Measurements from ENCODE around the gene RPL10A.

RPL10A gene

DNA sequence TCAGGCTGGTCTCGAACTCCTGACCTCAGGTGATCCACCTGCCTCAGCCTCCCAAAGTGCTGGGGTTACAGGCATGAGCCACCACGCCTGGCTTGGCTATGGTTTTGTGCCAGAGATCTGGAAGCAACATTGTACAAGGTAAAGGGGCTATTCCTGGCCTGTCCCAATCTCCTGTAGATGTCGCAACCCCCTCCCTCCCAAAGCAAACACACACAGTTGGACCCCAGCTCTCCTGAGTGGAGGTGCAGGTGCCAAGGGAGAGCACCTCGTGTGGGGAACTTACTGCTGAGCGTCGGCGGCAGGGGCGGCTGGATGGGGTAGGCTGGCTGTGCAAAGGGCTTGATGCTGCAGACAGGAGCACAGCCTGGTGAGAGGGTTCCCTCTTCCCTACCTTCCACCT lies 8.8 kb downstream of the RPL10A start:
- DNase-seq, result no peak

DNA sequence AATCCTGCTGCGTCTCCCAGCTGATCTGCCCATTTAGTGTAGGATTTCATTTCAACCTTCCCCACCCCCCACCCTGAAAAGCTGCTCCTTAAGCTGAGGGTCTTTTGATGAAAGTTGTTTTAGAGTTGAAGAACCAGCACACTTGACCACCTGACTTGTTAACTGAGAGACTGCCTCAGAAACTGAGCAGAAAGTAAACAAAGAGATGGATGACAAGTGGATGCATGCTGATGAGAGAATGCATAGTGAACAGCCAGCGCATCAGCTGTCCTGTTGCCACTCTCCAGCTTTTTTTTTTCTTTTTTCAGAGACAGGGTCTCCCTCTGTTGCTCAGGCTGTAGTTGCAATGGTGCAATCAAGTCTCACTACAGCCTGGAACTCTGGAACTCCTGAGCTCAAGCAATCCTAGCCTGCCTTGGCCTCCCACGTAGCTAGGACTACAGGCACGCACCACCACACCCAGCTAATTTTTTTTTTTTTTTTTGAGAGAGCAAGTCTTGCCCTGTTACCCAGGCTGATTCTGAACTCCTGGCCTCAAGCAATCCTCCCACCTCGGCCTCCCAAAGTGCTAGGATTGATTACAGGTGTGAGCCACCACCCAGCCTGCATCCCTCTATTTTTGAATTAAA lies 9.5 kb downstream of the RPL10A start:
- no peak for DNase-seq

- no peak for DNase-seq
Observed at GRCh38 chr6:35478259-35478658, 10.1 kb downstream of the RPL10A start.

DNA sequence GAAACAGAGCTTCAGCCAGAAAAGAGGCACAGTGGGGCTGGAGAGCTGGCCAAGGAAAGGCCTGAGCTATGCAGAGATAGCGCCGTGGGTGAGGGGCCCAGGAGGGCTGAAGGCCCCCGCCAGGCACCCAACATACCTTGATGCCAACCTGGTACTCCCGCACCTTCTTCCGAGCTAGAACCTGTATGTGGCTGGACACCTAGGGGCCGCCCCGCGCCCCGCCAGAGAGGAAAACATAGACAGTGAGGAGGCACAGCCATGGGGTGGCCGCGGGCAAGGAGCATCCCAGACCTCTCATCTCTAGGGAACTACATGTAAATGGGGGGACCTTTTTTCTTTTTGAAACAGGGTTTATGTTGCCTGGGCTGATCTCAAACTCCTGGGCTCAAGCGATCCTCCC lies 12.0 kb downstream of the RPL10A start:
- DNase-seq, result no peak

GRCh38 chr6:35481226-35481625 lies 13.0 kb downstream of the RPL10A start:
- DNase-seq, result no peak

DNA sequence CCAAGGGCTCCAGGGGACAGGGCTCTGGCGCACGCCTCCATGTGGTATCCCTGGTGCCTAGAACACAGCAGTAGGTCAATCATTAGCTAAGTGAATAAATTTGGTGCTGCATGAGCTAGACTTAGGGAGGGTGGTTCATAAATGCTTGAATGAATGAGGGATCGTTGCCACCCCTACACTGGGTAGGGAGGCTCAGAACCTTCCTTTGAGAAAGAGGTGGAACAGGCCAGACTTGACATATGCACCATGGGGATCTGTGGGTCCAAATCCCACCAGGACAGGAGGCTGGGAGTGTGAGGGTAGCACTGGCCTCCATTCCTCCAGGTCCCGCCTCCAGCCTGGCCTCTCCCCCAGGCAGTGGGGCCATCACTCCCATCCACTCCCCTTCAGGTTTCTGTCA lies 14.9 kb downstream of the RPL10A start:
- DNase-seq, result no peak

DNA sequence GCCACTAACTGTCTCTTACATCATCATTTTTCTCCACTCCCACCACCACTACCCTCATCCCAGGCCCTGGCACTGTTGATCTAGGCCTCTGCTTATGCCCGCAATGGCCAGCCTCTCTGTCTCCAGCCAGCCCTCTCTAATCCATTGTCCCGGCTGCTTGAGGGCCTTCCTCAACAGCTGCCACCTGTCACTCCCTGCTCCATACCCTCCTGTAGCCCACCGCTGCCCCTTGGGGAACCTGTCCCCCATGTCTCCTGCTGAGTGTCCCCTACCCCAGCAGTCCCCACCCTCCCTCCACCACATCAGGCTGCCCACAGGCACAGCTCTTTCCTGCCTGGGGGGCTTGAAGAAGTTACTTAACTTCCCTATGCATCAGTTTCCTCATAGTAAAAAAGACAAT lies 15.3 kb downstream of the RPL10A start:
- DNase-seq, result no peak

GRCh38 chr6:35483893-35484645 lies 15.9 kb downstream of the RPL10A start:
- no peak for DNase-seq

- DNase-seq, result no peak
Observed at GRCh38 chr6:35484921-35485392, 16.8 kb downstream of the RPL10A start.

DNA sequence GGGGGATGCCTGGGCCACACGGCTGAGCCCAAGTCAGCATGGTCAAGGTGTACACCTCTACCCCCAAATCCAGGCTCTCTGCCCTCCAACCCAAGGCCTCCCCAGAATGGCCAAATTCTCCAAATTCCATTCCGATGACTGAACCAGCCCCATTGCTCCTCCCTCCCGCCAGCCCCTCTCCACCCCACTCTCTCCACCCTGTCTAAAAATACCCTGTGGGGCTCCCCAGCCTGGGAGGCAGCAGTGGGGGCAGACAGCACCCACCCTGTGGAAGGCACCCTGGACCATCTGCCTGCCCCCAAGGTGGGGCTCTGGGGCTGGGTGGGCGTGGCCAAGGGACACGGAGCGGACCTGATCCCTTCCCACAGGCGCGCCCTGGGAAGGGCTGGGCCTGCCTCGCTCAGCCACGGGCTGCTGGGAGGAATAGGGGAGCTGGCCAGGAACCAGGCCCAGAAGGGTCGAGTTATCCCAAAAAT lies 17.2 kb downstream of the RPL10A start:
- DNase-seq, result no peak

GRCh38 chr6:35486005-35486925 lies 18.1 kb downstream of the RPL10A start:
- peak; percentile 46 for DNase-seq

DNA sequence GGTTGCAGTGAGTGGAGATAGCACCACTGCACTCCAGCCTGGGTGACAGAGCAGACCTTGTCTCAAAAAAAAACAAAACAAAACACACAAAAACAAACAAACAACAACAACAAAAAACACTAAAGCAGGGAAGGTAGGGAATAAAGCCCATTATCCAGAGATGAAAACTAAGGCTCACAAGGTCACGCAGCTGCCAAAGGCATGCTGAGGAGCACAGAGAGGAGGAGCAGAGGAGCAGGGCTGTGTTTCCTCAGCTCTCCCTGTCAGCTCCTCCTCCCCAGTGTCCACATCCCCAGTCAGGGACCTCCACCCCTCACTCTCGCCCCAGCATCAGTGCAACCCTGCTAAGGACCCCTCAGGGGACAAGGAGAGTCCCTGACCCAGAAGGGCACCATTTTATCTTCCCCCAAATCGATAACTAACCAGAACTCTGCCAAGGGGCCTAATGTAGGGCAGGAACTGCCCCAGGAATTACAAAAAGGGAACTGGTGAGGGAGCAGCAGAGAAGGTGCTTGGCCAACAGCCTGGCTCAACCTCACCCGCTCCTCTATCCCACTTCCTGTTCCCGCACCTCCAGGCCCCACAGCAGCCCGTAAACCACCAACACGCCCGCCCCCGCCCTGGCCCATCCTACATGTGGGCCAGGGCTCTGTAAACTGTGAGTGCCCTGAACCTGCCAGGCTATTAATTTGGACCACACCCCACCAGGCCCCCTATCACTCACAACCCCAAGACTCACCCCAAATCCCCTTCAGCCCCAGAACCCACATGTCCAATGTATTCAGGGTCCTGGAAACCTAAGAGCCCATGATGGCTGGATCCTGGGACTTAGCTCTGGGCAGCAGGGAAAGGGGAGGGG lies 19.7 kb downstream of the RPL10A start:
- no peak for DNase-seq

- no peak for DNase-seq
Observed at GRCh38 chr6:35488517-35488862, 20.3 kb downstream of the RPL10A start.

DNA sequence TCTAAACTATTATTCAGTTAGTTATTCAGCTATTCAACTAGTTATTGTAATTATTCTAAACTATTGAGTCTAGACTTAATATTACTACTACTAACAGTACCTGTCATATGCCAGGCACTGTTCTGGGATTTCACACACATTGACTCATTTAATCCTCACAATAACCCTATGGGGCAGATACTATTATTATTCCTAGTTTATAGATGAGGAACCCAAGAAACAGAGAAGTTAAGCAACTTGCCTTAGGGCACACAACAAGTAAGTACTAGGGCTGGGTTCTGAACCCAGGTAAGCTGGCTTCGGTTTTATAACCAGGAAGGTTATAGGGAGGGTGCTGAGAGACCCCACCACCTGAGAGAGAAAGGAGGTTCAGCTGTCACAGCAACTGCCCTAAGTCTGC lies 20.9 kb downstream of the RPL10A start:
- no peak for DNase-seq

DNA sequence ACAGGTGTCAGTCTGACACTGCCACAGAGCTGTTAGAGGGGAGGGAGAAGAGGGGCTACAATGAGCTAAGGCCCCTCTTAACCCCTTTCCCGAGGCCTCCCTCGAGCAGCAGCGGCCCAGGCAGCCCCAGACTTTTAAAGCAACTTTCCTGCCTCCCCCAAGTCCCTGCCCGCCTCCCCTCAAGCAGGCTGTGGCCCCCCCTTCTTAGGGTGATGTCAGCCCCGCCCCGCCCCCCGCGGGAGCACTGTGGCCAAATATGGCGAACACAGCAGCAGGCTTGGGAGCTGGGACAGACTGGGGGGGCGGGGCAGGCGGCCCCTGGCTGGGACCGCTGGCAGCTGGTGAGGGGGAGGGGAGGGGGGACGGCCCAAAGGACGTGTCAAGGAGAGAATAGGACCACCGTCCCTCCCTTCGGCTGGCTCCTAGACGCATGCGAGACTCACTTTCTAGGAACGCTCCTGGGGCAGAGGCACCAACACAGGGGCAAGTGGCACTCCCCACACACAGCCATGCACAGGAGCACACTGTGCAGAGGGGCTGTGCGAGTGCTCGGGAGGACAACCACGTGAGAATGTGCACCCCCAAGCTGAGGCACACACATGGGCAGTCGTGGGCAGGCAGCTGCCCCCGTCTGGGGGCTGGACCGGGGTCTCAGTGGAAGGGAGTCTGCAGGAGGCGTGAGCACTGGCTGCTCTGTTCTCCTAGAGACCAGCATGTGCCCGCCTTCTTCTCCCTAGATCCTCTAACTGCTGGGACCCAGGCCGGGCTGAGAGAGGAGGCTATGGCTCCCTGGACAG lies 22.0 kb downstream of the RPL10A start:
- no peak for DNase-seq

- DNase-seq, result no peak
Observed at GRCh38 chr6:35490821-35491557, 22.8 kb downstream of the RPL10A start.

DNA sequence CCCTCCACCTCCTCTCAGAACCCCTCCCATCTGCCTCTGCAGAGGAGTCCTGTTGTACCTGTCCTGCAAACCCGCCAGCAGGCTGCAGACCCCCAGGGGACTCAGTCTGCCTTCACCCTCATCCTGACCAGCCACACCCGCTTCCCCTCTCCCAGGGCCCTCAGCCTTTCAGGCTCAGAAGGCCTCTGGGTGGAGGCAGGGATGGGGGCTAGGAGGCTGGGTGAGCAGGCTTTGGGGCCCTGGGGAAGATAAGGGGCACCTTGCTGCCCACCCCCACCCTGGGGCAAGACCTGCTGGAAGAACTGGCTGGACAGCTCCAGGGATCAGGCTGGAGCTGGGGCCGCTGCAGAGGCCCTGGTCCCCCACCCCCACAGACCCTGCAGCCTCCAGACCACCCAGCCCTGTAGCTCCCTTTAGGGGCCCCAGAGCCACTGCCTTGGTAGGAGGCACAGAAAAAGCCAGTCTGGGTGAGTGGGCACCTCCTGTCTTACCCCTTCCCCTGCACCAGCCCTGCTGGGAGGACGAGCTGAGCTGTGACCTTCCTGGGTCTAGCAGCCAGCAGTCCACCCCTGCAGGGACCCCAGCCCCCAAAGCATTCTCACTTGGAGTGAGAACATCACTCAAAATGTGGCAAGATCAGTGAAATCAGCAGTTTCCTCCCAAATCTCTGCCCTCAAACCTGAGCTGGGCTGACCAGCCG lies 23.5 kb downstream of the RPL10A start:
- no peak for DNase-seq

- DNase-seq, result no peak
Observed at GRCh38 chr6:35492258-35492973, 24.2 kb downstream of the RPL10A start.

- DNase-seq, result no peak
Observed at GRCh38 chr6:35492974-35493284, 24.7 kb downstream of the RPL10A start.
